HG02973 (cell line): Measurements from ENCODE around the gene TBC1D2B.
"Not testable (repeated sequence)": the region's sequence is repeated elsewhere in the genome, so short reads cannot be mapped to it uniquely, and the experiment has no call there.

ENCODE experiments used
- ATAC-seq: cut with Tn5 transposase; IDR thresholded peaks from one replicate; pipeline ENCODE4 v1.9.1; 2021; ENCODE audit warnings: moderate library complexity; ENCODE audit not compliant: unreplicated experiment

Gene TBC1D2B

GRCh38 chr15:77991029-77991406 lies 86.5 kb downstream of the TBC1D2B start:
- ATAC-seq, result no peak

- ATAC-seq, result no peak
These were observed 88.0 kb downstream of the TBC1D2B start for GRCh38 chr15:77989296-77990143.

- no peak for ATAC-seq
These were observed 88.9 kb downstream of the TBC1D2B start for GRCh38 chr15:77988347-77989295.

GRCh38 chr15:77987765-77988136 lies 89.8 kb downstream of the TBC1D2B start:
- ATAC-seq, result not testable (repeated sequence)

- no peak for ATAC-seq
These were observed 90.4 kb downstream of the TBC1D2B start for GRCh38 chr15:77986891-77987764.

GRCh38 chr15:77985931-77986480 lies 91.5 kb downstream of the TBC1D2B start:
- no peak for ATAC-seq

GRCh38 chr15:77985031-77985930 lies 92.2 kb downstream of the TBC1D2B start:
- ATAC-seq, result no peak

- no peak for ATAC-seq
These were observed 93.1 kb downstream of the TBC1D2B start for GRCh38 chr15:77984446-77984861.

- ATAC-seq, result no peak
These were observed 93.6 kb downstream of the TBC1D2B start for GRCh38 chr15:77983708-77984445.

- ATAC-seq, result no peak
These were observed 94.3 kb downstream of the TBC1D2B start for GRCh38 chr15:77983091-77983707.

- ATAC-seq, result no peak
These were observed 95.4 kb downstream of the TBC1D2B start for GRCh38 chr15:77982127-77982490.

- no peak for ATAC-seq
These were observed 96.0 kb downstream of the TBC1D2B start for GRCh38 chr15:77981281-77982126.

- not testable (repeated sequence) for ATAC-seq
These were observed 96.8 kb downstream of the TBC1D2B start for GRCh38 chr15:77980674-77981073.

- no peak for ATAC-seq
These were observed 97.4 kb downstream of the TBC1D2B start for GRCh38 chr15:77980098-77980497.

GRCh38 chr15:77979157-77979556 lies 98.4 kb downstream of the TBC1D2B start:
- ATAC-seq, result not testable (repeated sequence)

GRCh38 chr15:77978759-77979145 lies 98.8 kb downstream of the TBC1D2B start:
- not testable (repeated sequence) for ATAC-seq
